Measurements from ENCODE around the gene SLC41A3.
"Not testable (repeated sequence)": the region's sequence is repeated elsewhere in the genome, so short reads cannot be mapped to it uniquely, and the experiment has no call there.

SLC41A3 gene

DNA sequence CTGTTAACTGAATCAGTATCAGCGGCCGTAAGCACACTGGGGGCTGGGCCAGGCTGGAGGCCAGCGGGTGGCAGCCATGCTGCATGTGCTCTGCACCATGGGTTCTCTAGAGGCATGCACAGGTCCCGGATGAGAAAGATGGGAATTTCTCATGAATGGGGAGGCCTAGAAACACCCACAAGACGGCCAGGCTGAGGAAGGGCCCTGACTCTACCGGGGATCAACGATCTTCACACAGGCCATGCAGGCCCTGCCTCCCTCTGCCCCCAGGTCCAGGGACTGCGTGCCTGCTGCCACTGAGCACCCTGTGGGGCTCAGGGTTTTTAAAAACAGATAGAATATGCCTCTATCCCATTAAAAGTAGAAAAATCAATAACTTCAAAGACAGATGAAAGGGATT lies 32.7 kb downstream of the SLC41A3 start:
- no peak for DNase-seq

DNA sequence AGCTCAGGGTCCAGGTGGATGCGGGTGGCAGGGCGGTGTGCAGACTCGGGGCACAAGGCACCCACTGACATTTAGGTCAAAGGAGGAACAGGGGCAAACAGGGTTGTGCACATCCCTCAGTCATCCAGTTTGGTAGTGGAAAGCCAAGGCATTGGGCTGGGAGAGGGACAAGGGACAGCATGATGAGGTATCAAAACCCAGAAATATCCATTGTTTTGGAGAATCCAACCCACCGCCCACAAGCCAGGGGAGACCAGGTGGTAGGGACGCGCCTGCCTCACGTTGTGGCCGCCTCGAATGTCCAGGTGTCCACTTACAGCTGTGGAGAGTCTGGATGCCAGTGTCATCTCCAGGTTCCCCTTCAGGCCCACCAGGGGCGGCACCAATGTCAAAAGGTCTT lies 33.3 kb downstream of the SLC41A3 start:
- DNase-seq = no peak

DNA sequence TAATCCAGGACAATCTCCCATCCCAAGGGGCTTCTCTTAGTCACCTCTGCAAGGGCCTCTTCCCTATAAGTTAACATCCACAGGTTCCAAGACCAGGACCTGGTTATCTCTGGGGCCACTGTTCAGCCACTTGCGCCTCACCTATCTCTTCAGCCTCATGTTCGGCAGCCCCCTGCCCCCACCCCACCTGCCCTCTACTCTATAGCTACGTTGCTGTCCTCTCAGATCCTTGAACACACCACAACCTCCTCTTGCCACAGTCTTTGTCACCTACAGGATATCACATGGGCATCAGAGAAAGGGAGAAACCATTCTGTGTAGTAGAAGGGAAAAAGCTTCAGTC lies 33.9 kb downstream of the SLC41A3 start:
- DNase-seq = no peak

DNA sequence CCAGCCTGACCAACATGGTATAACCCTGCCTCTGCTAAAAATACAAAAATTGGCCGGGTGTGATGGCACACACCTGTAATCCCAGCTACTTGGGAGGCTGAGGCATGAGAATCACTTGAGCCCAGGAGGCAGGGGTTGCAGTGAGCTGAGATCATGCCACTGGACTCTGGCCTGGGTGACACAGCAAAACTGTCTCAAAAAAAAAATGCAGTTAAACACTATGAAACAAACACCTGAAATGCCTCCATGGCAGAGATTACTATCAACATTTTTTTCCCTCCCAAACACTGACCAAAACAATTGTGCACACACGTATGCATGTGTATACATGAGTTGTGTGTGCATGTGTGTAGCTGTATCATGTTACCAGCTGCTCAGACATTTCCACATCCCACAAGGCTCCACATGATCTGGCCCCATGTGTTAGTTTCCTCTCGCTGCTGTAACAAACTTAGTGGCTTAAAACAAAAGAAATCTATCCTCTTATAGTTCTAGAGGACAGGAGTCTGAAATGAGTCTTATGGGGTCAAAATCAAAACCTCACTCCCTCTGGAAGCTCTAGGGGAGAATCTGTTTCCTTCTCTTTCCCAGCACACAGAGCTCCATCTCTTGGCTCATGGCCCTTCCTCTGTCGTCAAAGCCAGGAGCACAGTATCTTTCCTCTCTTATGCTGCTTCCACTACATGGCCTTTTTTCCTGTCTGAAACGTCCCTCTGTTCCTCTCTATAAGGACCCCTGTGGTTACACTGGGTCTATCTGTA lies 34.5 kb downstream of the SLC41A3 start:
- no peak for DNase-seq

DNA sequence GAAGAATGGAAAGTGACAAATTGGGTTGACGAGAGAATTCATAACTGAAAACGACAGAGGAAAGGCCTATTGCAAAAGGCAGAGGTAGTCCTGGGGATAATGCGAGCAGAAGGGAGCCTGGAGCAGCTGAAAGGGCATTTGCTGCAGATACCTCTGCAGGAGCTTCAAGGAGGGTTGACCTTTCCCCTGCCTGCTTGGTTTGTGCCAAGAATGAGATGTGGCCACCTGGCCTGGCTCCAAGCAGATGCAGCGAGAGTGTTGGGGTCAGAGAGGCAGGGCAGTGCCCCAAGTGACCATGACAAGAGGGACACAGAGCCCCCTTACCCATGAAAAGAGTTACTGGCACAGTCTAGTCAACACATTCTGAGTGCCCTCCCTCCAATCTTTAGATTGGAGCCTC lies 43.5 kb downstream of the SLC41A3 start:
- DNase-seq = no peak

DNA sequence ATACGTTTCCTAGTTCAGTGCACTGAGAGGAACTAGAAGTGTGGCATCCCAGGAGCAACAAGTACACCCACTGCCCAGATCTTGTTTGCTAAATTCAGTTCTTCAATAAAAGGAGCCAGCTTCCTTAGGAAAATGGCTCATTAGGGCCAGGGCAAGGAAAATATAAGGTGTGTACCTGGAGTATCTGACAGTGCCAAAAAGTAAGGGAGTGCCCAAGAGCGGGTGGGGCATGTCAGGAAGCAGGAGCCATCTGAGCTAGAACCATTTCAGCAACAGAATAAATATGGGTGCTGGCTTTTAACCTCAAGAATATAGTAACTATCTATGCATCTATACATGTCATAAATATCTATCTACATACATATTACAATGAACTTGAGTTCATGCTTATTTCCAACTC lies 44.1 kb downstream of the SLC41A3 start:
- no peak for DNase-seq

DNA sequence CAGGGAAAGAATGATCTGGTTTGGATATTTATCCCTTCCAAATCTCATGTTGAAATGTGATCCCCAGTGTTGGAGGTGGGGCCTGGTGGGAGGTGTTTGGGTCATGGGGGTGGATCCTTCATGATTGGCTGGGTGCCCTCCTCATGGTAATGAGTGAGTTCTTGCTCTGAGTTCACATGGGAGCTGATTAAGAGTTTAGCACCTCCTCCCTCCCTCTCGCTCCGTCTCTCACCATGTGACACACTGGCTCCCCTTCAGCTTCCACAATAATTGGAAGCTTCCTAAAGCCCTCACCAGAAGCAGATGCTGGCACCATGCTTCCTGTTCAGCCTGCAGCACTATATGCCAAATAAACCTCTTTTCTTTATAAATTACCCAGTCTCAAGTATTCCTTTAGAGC lies 45.1 kb downstream of the SLC41A3 start:
- not testable (repeated sequence) for DNase-seq

DNA sequence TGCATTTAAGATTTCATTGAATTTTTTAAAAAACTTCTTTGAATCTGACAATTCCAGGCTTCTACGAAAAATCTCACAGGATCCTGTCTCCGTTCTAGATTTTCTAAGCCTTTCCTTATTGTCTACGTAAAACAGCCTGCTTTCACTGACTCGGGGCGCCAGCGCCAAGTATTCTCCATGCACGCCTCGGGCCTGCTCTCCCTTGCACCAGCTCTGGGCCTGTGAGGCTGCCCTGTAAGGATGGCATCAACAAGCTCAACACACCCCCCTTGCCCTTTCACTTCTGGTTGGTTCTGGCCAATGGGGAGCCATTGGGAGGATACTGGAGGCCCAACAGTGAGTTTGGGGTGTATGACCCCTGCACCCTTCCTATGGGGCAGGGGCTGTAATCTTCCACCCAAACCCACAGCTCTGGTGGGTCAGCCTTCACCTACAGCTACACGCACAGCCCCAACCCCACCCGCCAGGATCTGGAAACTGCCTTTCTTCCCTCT lies 47.8 kb downstream of the SLC41A3 start:
- no peak for DNase-seq

DNA sequence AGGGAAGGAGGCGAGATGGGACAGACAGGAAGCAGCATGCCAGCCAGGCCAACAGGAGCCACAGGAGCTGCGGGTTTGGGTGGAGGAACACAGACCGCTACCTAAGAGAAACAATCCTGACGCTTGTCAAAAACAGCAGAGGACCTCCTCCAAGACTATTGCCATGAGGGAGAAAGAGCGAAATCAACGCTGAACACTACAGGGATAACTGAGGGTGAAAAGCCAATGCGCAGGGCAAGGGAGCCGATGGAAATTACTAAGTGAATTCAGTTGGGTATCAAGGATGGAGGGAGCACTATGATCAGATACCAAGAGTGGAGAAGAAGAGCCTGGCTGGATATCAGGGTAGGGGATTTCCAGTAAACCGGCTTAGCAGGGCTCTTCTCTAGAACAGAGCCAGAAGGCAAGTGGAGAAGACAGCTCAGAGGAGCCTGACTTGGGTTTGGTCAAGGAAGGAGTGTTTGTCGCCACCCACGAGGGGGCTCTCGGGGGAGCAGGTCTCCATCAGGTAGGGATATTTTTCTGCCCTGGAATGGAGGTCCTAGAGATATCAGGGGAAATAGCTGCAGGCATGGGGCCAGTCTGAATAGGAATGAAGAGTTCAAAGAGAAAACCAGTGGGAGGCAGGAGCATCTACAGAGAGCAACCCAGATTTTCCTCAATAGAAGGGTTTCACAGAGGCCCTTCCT lies 48.4 kb downstream of the SLC41A3 start:
- DNase-seq = no peak

DNA sequence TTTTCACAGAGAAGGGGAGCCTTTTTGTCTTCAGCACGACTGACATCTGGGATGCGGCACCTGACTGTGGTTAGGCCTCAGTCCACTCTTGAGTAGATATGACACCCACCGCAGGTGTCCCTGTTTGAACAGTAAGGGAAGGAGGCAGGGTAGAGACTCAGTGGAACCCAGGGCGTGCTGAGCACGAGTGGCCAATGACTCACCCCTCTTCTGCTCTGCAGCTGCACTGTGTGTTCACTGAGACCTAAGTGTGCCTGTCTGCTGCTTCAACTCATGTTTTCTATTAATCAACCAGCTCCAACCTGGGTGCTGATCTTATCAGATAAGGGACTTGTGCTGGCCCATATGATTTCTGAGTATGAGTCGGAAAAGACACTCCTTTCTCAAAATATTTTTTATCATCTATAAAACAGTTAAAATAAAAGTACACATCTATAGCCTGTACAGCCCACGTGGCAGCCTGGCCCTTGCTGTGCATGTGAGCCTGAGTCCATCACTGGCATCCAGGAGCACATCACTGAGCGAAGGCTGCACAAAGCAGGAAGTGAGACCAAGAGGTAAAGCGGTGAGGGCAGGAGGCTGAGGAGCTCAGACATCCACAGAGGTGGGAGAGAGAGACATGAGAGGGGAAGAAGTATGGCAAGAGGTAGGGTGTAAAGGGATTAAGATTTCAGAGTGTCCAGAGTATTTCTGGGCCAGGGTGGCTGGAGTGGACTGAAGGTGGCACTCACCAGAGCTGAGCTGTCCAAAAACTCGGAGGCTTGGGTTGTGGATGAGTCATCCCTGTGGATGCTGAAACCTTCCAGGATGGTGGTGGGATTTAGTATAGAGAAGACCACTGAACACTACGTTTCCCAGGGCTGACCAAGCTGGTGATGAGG lies 49.2 kb downstream of the SLC41A3 start:
- DNase-seq = no peak

DNA sequence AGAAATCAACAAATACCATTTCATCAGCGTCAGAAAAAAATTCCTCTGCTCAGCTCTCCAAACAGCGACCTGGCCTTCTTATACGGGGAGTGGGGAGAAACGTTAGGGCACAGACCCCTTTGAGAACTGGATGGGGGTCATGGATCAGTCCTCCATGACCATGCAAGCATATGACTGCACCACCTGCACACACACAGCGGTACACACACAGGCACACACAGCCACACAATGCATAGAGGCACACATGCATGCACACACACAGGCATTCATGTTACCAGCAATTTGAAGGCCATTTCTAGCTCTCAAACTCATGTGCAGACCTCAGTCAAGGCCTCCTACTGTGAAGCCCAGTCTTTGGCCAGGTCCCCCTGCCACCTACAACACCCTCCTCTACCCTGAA lies 50.2 kb downstream of the SLC41A3 start:
- no peak for DNase-seq

DNA sequence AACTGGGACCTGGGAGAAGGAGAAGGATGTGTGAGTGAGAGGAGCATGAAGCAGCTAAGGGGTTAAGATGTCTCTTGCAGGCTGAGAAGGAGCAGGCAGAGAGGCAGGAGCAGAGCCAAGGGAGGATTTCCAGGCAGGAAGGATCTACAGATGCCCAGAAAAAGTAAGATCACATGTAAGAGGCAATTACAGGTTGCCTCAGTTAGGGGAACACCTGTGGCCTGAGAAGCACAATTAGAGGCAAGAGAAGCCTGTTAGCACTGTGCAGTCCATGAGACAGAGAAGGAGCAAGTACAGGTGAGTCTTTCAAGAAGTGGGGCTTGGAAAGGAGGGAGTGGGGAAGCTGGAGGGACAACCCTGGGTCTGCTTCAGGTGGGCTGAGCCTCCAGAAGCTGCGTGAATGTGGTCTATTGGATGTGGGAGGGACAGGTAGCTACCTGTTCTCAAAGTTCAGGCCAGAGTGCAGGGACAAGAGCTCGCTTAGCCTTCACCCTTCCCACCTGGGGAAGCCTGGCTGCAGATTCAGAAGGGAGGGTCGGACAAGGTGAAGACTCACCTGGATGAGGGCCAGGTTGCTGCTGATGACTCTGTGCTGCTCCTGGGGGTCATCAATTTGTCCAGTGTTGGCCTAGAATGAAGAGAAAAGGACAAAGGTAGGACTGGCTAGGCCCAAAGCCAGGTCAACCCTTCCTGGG lies 50.7 kb downstream of the SLC41A3 start:
- no peak for DNase-seq

DNA sequence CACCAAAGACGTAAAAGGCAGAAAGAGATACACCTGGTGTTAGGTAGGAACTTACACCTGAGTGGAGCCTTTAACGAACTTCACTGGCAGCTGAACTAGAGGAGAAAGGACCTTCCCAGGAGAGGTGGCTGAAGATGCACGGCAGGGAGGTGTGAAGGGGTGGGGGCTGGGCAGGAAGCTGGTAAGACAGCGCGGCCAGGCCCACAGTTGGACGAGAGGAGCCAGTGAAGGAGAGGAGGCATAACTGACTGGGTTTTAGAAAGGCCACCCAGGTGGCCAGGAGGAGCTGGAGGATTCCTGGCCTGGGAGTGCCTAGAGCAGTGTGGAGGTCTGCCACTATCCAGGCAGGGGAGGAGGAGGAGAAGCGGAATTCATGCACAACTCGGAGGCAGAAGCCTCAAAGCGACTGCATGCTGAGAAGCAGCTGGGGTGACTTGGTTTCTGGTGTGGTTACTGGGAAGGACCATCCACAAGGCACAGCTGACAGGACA lies 51.9 kb downstream of the SLC41A3 start:
- DNase-seq = no peak

DNA sequence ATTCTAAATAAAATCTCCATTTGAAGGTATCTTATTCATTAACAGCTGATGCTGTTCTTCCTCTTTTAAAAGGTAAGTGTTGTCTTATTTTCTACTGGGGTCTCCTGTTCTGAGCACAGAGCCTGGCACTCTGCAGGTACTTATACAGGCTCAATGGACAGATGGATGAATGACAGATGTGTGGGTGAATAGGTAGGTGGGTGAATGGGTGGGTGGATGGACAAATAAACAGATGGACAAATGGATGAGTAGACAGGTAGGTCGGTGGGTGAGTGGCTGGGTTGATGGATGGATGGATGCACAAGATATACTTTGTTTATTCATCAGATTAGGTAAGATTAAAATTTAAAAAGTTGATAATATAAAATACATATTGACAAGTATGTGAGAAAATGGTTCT lies 53.5 kb downstream of the SLC41A3 start:
- DNase-seq = no peak

DNA sequence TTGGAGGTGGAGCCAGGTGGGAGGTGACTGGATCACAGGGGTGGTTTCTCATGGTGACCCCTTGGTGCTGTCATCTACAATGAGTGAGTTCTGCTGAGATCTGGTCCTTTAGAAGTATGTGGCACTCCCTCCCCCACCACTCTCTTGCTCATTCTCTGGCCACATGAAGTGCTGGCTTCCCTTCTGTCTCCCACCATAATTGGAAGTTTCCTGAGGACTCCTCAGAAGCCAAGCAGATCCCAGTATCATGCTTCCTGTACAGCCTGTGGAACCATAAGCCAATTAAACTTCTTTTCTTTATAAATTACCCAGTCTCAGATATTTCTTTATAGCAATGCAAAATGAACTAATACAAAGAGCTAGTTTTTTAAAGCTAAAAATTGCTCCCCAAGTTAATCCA lies 54.7 kb downstream of the SLC41A3 start:
- no peak for DNase-seq

DNA sequence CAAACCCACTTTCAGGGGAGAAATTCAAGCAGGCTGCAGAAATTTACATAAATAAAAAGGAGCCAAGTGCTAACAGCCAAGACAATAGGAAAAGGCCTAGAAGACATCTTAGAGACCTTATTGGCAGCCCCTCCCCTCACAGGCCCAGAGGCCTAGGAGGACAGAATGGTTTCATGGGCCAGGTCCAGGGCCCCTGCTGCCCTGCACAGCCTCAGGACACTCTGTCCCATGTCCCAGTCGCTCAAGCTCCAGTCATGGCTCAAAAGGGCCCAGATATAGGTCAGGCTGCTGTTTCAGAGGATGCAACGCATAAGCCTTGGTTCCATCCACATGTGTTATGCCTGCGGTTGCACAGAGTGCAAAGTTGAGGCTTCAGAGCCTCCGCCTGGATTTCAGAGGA lies 55.8 kb downstream of the SLC41A3 start:
- DNase-seq = no peak

DNA sequence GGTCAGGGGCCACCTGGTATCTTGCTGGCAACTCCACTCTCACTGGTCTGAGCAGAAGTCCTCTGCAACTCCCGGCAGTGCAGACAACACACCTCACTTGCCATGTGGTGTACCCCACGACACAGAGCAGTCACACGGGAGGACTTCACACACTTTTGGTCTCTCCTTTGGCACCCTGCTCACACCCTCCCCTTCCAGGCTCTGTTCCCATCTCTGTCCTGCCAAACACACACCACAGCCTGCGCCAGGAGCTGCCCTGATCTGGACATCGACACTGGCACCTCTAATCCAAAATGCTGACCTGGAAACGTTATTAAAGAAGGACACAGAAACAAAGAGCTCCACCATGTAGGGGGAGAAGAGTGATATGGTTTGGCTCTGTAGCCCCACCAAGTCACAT lies 57.2 kb downstream of the SLC41A3 start:
- no peak for DNase-seq

DNA sequence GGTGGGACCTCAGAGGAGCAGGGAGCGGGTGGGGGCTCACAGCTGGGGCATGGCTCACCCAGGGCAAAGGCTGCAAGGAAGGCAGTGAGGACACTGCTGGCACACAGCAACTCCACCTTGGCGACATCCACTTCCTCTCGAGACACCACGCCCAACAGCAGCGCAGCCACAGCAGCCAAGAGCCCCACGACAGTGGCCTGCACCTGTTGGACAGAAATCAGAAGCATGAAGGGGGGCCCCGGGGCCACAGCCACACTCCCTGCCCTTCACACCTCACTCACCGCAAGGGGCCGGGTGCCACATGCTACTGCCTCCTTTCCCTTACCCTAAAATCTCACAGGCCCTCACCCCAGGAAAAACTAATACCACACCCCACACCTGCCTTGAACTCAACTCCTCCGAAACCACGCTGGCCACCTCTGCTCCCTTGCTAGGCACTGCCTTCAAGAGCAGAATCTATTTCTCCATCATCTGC lies 57.6 kb downstream of the SLC41A3 start:
- no peak for DNase-seq

DNA sequence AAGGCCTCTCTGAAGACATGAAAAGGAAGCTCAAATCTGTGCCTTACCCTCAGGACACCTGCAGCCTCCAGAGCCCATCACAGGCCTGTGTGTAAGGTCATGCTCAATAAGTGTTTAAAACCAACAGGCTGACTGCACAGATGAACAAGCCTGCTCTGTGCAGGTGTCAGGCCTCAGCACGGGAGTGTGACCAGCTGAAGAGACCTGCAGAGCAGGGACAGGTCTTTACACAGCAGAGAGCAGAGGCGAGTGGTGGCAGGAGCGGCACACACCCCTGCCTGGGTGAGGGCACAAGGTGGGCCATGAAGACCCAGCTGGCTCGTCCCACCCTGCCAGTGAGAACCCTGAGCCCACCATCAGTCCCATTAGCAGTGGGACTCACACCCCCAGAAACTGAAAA lies 58.1 kb downstream of the SLC41A3 start:
- no peak for DNase-seq

DNA sequence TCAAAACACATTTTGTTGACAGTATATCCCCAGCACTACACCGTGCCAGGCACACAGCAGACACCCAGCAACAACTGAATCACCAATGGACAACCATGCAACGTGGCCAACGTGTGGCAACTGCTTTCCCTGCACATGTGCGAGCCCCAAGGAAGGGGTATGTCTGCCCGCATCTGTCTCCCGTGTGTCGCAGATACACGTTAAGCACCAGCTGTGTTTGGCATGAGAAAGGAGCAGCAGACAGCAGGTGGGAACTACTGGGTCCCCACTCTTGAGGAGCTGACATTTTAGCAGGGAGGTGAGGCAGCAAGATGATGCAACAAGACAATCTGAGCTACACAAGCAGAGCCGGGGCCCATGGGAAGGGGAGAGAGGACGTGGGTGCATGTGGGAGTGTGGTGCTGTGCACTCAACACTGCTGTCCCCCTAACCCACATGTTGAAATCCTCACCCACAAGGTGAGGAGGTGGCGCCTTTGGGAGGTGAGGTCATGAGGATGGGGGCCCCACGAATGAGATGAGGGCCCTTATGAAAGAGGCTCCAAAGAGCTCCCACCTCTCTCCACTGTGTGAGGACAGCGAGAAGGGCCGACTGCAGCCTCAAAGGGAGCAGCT lies 58.7 kb downstream of the SLC41A3 start:
- DNase-seq = no peak

DNA sequence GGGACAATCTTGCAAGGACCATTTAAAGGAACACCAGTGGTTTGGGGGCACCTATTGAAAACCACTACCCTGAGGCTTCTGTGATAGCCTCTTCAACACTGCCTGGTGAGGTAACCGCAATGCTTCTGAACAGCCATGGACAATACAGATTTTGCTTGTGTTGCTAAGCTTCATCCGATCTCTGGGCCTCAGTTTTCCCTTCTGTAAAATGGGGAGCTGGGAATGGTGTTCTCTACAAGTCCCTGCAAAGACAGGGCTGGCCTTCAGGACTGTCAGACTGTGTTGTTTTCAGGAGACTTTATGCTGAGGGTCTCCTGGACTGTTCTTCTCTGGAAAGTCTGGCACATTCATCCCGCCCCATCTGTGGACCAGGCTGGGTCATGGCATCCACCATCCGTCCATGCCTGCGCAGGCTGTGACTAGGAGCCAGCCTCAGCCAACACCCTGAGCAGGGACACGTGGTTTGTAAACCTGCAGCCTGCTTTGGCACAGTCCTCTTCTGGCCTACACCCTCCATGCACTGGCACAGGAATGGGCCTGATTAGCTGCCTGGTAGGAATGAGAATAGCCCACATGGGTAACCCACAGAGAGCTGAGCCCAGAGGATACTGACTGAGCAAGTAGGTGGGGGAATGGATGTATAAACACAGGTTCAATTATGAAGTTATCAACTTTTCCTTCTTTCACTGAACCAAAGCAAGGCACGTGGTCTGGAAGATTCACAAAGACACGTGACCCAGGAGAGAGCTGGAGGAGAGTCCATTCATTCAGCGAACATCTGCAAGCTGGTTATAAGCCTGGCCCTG lies 59.7 kb downstream of the SLC41A3 start:
- no peak for DNase-seq

All from GF-D8 (cell line).